Ovary (tissue), 9 donors: ENCODE measurements around the gene SLC7A5. TPM values are rescaled to one million over a fixed set of nuclear protein-coding genes. Genes with fewer than 3 reads are reported as not detected.

Experiments
- DNase-seq, 5 donors: peaks; one replicate each; pipeline ENCODE4 v3.0.0-alpha.2; 2019 to 2020
- H3K27ac ChIP-seq, 2 donors: fragments of 200-600 bp; one replicate each; pipeline versions ENCODE4 v1.5.1 to v1.8.0; 2019 to 2022
- H3K27me3 ChIP-seq: fragments of 200-600 bp; one replicate; pipeline ENCODE4 v1.8.0; 2022
- H3K36me3 ChIP-seq: fragments of 200-600 bp; sonication (generic); one replicate; pipeline ENCODE4 v1.5.1; 2019
- H3K4me1 ChIP-seq: one replicate; pipeline ENCODE4 v1.8.1; 2013; ENCODE audit warnings: mild to moderate bottlenecking, moderate library complexity; ENCODE audit not compliant: insufficient read depth
- H3K4me3 ChIP-seq: fragments of 200-600 bp; sonication (generic); one replicate; pipeline ENCODE4 v1.5.1; 2017
- H3K9me3 ChIP-seq, 2 donors: fragments of 200-600 bp in 1 of 2; sonication (generic) in 1 of 2; one replicate each; pipeline versions ENCODE4 v1.5.1 to v1.8.1; 2013 to 2019; ENCODE audit warnings: mild to moderate bottlenecking in 1 of 2, moderate library complexity in 1 of 2
- CTCF ChIP-seq, 3 donors: fragments of 450-650 bp in 2 of 3; fragments of 200-600 bp in 1 of 3; IDR thresholded peaks; one replicate each; pipeline versions ENCODE4 v1.5.1 to v1.8.0; 2016 to 2022; ENCODE audit warnings: antibody characterized with exemption in 3 of 3, mild to moderate bottlenecking in 1 of 3
- EP300 ChIP-seq: sonication (generic); formaldehyde crosslinking; IDR thresholded peaks from one replicate; pipeline ENCODE4 v1.6.1; 2017; ENCODE audit warnings: antibody characterized with exemption
- POLR2A ChIP-seq: fragments of 450-650 bp; IDR thresholded peaks from one replicate; pipeline ENCODE4 v1.6.1; 2017; ENCODE audit warnings: antibody characterized with exemption, mild to moderate bottlenecking, moderate library complexity
- WGBS, 3 donors: extraction: QIAGEN DNeasy Blood & Tissue Kit in 1 of 3; methylation state at CpG; one replicate each; pipeline versions ENCODE4 v1.1.5 to v1.1.7; 2013 to 2017; 5-methylcytosine and 5-hydroxymethylcytosine counted together
- intact Hi-C, 4 donors: fragments of 100-400 bp; cut with DNase I; formaldehyde crosslinking; loops; one replicate each; pipeline versions ENCODE4 v1.11.0 to v1.15.1; 2022 to 2023
- polyA plus RNA-seq, 2 donors: library from polyadenylated mRNA; stranded (reverse); fragments of 200-250 nt in 1 of 2; fragments of 350-450 nt in 1 of 2; fragmentation: Illumina TruSeq in 1 of 2; extraction: RNeasy Lipid Tissue Mini Kit (QIAGEN cat#74804) in 1 of 2; gene quantifications; one replicate each; pipeline ENCODE4 v1.2.3, GENCODE V29; 2013 to 2014
- total RNA-seq, 7 donors: library from RNA; depleted of rRNA in 2 of 7; stranded (reverse); fragments of >200 nt in 2 of 7; fragmentation: NEBNext Ultra II Directional in 3 of 7; extraction: Animal tissue kit (Norgen Biotek cat#: 25700) in 3 of 7; gene quantifications; one replicate each; pipeline versions ENCODE4 v1.1.0 to v1.2.4, GENCODE V29; 2016 to 2023
- donor health status: DM: no; HTN: no; CAD: no; lungs with moderate emphysema.
- donor health status: DM: no; HTN: no; CAD: no.
- donor health status: Bipolar disorder and iron deficiency.
- donor health status: DM: yes; HTN: yes; CAD: no.
- donor health status: DM: no; HTN: no; CAD: no.
- donor health status: DM: yes; HTN: yes; CAD: no.

Gene SLC7A5
- total and polyA plus RNA-seq, 9 donors: 3.1 to 64.3 (median 9.2) TPM

- TF ChIP-seq EP300 (no peak), POLR2A (no peak), CTCF (IDR thresholded peaks at IDR 0.05) (no peak)
- intact Hi-C loops: no loop called here
- Histone ChIP-seq H3K36me3 (no peaks in the 10 kb centered on the region), H3K4me1 (no peaks in the 10 kb centered on the region), H3K9me3 (no peaks in the 10 kb centered on the region), H3K27ac (no peak overlapping the region), H3K27me3 (no peaks in the 10 kb centered on the region), H3K4me3 (no peak overlapping the region)
- WGBS, 3 donors: 80 to 87% (median 81%) methylated on average over 28 of the region's 28 CpGs
- no peak for DNase-seq
These were observed 21.3 kb downstream of the SLC7A5 start for GRCh38 chr16:87847785-87848675.

GRCh38 chr16:87847467-87847784 is 21.9 kb downstream of the SLC7A5 start:
- no peaks in the 10 kb centered on the region for H3K9me3 ChIP-seq
- H3K4me3 ChIP-seq: no peak overlapping the region
- H3K4me1 ChIP-seq: no peaks in the 10 kb centered on the region
- H3K36me3 ChIP-seq: no peaks in the 10 kb centered on the region
- peak in 1 of 5 donors; percentile 31 for DNase-seq
- intact Hi-C loops: no loop called here
- no peak overlapping the region for H3K27ac ChIP-seq
- 88 to 94% (median 93%) methylated on average over 8 of the region's 8 CpGs for WGBS, 3 donors
- TF ChIP-seq POLR2A (no peak), CTCF (IDR thresholded peaks at IDR 0.05) (no peak), EP300 (no peak)
- H3K27me3 ChIP-seq: no peaks in the 10 kb centered on the region

- Histone ChIP-seq H3K36me3 (no peaks in the 10 kb centered on the region), H3K27ac (no peak overlapping the region), H3K9me3 (no peaks in the 10 kb centered on the region), H3K27me3 (no peaks in the 10 kb centered on the region), H3K4me1 (no peaks in the 10 kb centered on the region), H3K4me3 (no peak overlapping the region)
- DNase-seq: no peak
- 88 to 93% (median 89%) methylated on average over 25 of the region's 25 CpGs for WGBS, 3 donors
- TF ChIP-seq EP300 (no peak), CTCF (IDR thresholded peaks at IDR 0.05) (no peak), POLR2A (no peak)
- intact Hi-C loops: no loop called here
These were observed 22.4 kb downstream of the SLC7A5 start for GRCh38 chr16:87846705-87847466.

- Histone ChIP-seq H3K27me3 (no peaks in the 10 kb centered on the region), H3K36me3 (no peaks in the 10 kb centered on the region), H3K9me3 (no peaks in the 10 kb centered on the region), H3K4me1 (no peaks in the 10 kb centered on the region), H3K4me3 (no peak overlapping the region), H3K27ac (no peak overlapping the region)
- no peak for DNase-seq
- no peak for TF ChIP-seq POLR2A
- no peak for TF ChIP-seq CTCF (IDR thresholded peaks at IDR 0.05)
- TF ChIP-seq EP300: no peak
- 77 to 85% (median 83%) methylated on average over 31 of the region's 31 CpGs for WGBS, 3 donors
- intact Hi-C loops: no loop called here
These were observed 23.3 kb downstream of the SLC7A5 start for GRCh38 chr16:87845807-87846619.
